H9 (cell line): ENCODE results near the gene LBX1. TPM values are rescaled to one million over a fixed set of nuclear protein-coding genes. Genes with fewer than 3 reads are reported as not detected.

Experiments used
- DNase-seq: peaks from one replicate; pipeline ENCODE4 v3.0.0-alpha.2; 2017
- H2AFZ ChIP-seq: one replicate; pipeline ENCODE4 v1.6.1; 2013; ENCODE audit warnings: mild to moderate bottlenecking, low read length, control low read depth, moderate library complexity
- H2AK5ac ChIP-seq: 2 replicates; pipeline ENCODE4 v1.6.1; 2013; ENCODE audit warnings: low read length, control low read depth, mixed read lengths; ENCODE audit not compliant: insufficient read length
- H2BK120ac ChIP-seq: one replicate; pipeline ENCODE4 v1.6.1; 2013; ENCODE audit warnings: low read depth, mild to moderate bottlenecking, low read length, control low read depth, inconsistent platforms; ENCODE audit not compliant: poor library complexity, severe bottlenecking
- H2BK12ac ChIP-seq: 2 replicates; pipeline ENCODE4 v1.6.1; 2013; ENCODE audit warnings: low read length, control low read depth, mixed read lengths, low read depth; ENCODE audit not compliant: insufficient read length
- H2BK15ac ChIP-seq: 2 replicates; pipeline ENCODE4 v1.6.1; 2013; ENCODE audit warnings: low read depth, low read length, control low read depth
- H2BK20ac ChIP-seq: one replicate; pipeline ENCODE4 v1.6.1; 2013; ENCODE audit warnings: low read depth, mild to moderate bottlenecking, low read length, control low read depth, inconsistent platforms; ENCODE audit not compliant: poor library complexity, severe bottlenecking
- H2BK5ac ChIP-seq: 2 replicates; pipeline ENCODE4 v1.6.1; 2013; ENCODE audit warnings: low read length, control low read depth, mixed read lengths; ENCODE audit not compliant: insufficient read length
- H3K14ac ChIP-seq: 2 replicates; pipeline ENCODE4 v1.6.1; 2013; ENCODE audit warnings: low read length, control low read depth; ENCODE audit not compliant: insufficient read depth
- H3K18ac ChIP-seq: 2 replicates; pipeline ENCODE4 v1.6.1; 2013; ENCODE audit warnings: low read depth, mild to moderate bottlenecking, mixed read lengths, low read length, control low read depth; ENCODE audit not compliant: insufficient read length
- H3K23ac ChIP-seq: 2 replicates; pipeline ENCODE4 v1.6.1; 2013; ENCODE audit warnings: low read length, control low read depth, mixed read lengths, low read depth; ENCODE audit not compliant: insufficient read length
- H3K23me2 ChIP-seq: 2 replicates; pipeline ENCODE4 v1.6.1; 2013; ENCODE audit warnings: low read depth, mild to moderate bottlenecking, mixed read lengths, low read length, control low read depth; ENCODE audit not compliant: insufficient read length, poor library complexity, severe bottlenecking
- H3K27ac ChIP-seq: 2 replicates; pipeline ENCODE4 v1.5.1; 2013; ENCODE audit warnings: low read length, control low read depth, mixed read lengths, low read depth; ENCODE audit not compliant: insufficient read length
- H3K27me3 ChIP-seq: 2 replicates; pipeline ENCODE4 v1.6.1; 2013; ENCODE audit warnings: low read length, control low read depth, inconsistent platforms; ENCODE audit not compliant: insufficient read depth
- H3K4ac ChIP-seq: 2 replicates; pipeline ENCODE4 v1.6.1; 2013; ENCODE audit warnings: low read depth, mild to moderate bottlenecking, control low read depth, inconsistent platforms, low read length, moderate library complexity
- H3K4me1 ChIP-seq: 2 replicates; pipeline ENCODE4 v1.6.1; 2013; ENCODE audit warnings: low read length, control low read depth, inconsistent platforms; ENCODE audit not compliant: insufficient read depth
- H3K4me2 ChIP-seq: 2 replicates; pipeline ENCODE4 v1.6.1; 2013; ENCODE audit warnings: low read length, control low read depth, mixed read lengths; ENCODE audit not compliant: insufficient read length, insufficient read depth
- H3K56ac ChIP-seq: 2 replicates; pipeline ENCODE4 v1.6.1; 2013; ENCODE audit warnings: low read depth, mild to moderate bottlenecking, mixed read lengths, low read length, control low read depth; ENCODE audit not compliant: insufficient read length
- H3K79me1 ChIP-seq: 2 replicates; pipeline ENCODE4 v1.6.1; 2013; ENCODE audit warnings: low read depth, mild to moderate bottlenecking, moderate library complexity, low read length, control low read depth, inconsistent platforms; ENCODE audit not compliant: insufficient read depth, poor library complexity, severe bottlenecking
- H3K79me2 ChIP-seq: 2 replicates; pipeline ENCODE4 v1.6.1; 2013; ENCODE audit warnings: low read length, control low read depth, inconsistent platforms; ENCODE audit not compliant: insufficient read depth
- H3K9ac ChIP-seq: 2 replicates; pipeline ENCODE4 v1.6.1; 2013; ENCODE audit warnings: low read length, control low read depth, mixed read lengths; ENCODE audit not compliant: insufficient read length; ENCODE audit errors: extremely low read depth
- H3K9me3 ChIP-seq: one replicate; pipeline ENCODE4 v1.6.1; 2013; ENCODE audit warnings: low read depth, low read length, inconsistent platforms; ENCODE audit not compliant: control insufficient read depth
- H3T11ph ChIP-seq: one replicate; pipeline ENCODE4 v1.6.1; 2013; ENCODE audit warnings: mild to moderate bottlenecking, low read length, control low read depth, inconsistent platforms
- H4K20me1 ChIP-seq: one replicate; pipeline ENCODE4 v1.6.1; 2013; ENCODE audit not compliant: control insufficient read depth, insufficient read length, insufficient read depth
- H4K5ac ChIP-seq: 2 replicates; pipeline ENCODE4 v1.6.1; 2013; ENCODE audit warnings: low read depth, mild to moderate bottlenecking, mixed read lengths, low read length, control low read depth; ENCODE audit not compliant: insufficient read length
- H4K8ac ChIP-seq: replicated peaks from 2 replicates; pipeline ENCODE4 v1.6.1; 2013; ENCODE audit warnings: low read length, control low read depth, mixed read lengths, low read depth; ENCODE audit not compliant: insufficient read length
- H4K91ac ChIP-seq: 2 replicates; pipeline ENCODE4 v1.6.1; 2013; ENCODE audit warnings: low read depth, mild to moderate bottlenecking, moderate library complexity, mixed read lengths, low read length, control low read depth; ENCODE audit not compliant: insufficient read length
- H3K27ac Mint-ChIP-seq, 3 experiments: 2 replicates in 2 of 3; 3 replicates in 1 of 3; pipeline ENCODE4 v1.8.0; 2020 to 2021; ENCODE audit warnings: mixed read lengths in 3 of 3, mild to moderate bottlenecking in 1 of 3, moderate library complexity in 1 of 3
- H3K27me3 Mint-ChIP-seq: 2 replicates; pipeline ENCODE4 v1.8.0; 2021; ENCODE audit warnings: low read depth, mild to moderate bottlenecking, moderate library complexity, mixed read lengths
- H3K36me3 Mint-ChIP-seq, 3 experiments: 2 replicates in 2 of 3; 3 replicates in 1 of 3; pipeline ENCODE4 v1.8.0; 2020 to 2021; ENCODE audit warnings: low read depth in 3 of 3, mixed read lengths in 3 of 3; ENCODE audit not compliant: insufficient read depth in 1 of 3
- H3K4me1 Mint-ChIP-seq, 2 experiments: 2 replicates each; pipeline ENCODE4 v1.8.0; 2020; ENCODE audit warnings: mixed read lengths in 2 of 2
- H3K4me3 Mint-ChIP-seq, 2 experiments: 2 replicates in 1 of 2; 3 replicates in 1 of 2; pipeline ENCODE4 v1.8.0; 2020 to 2021; ENCODE audit warnings: mild to moderate bottlenecking in 2 of 2, mixed read lengths in 2 of 2, moderate library complexity in 1 of 2
- H3K9me3 Mint-ChIP-seq, 2 experiments: 2 replicates in 1 of 2; 3 replicates in 1 of 2; pipeline ENCODE4 v1.8.0; 2020; ENCODE audit warnings: mild to moderate bottlenecking in 2 of 2, mixed read lengths in 2 of 2, moderate library complexity in 1 of 2
- CTCF ChIP-seq: fragments of 200-600 bp; sonication (generic); conservative IDR thresholded peaks from 3 replicates; pipeline ENCODE4 v1.8.0; 2021; ENCODE audit warnings: antibody characterized with exemption, mild to moderate bottlenecking
- WGBS: extraction: QIAGEN DNeasy Blood & Tissue Kit; methylation state at CpG from one replicate; pipeline ENCODE4 v1.1.7; 2013; ENCODE audit warnings: missing lambda C conversion rate, low lambda C conversion rate, mixed read lengths; ENCODE audit not compliant: insufficient read length; ENCODE audit errors: extremely low coverage; 5-methylcytosine and 5-hydroxymethylcytosine counted together
- total RNA-seq: library from RNA; stranded (reverse); gene quantifications from 2 replicates; pipeline ENCODE4 v1.2.1, GENCODE V29; 2021

The LBX1 gene
- total RNA-seq, 1 experiment from 2014 or later: not detected

- H4K5ac ChIP-seq: no peak overlapping the region
- H3K23ac ChIP-seq: no peak overlapping the region
- H3K4ac ChIP-seq: no peak overlapping the region
- peaks cover 44% of the 10 kb centered on the region for H3K27me3 Mint-ChIP-seq
- H3K4me2 ChIP-seq: no peak overlapping the region
- no peak overlapping the region for H3K56ac ChIP-seq
- peak overlapping the region in 1 of 2 experiments; percentile 37; a peak in 2 of 5 replicates for H3K4me3 Mint-ChIP-seq
- H3K36me3 Mint-ChIP-seq: no peaks in the 10 kb centered on the region
- H3K4me1 ChIP-seq: no peaks in the 10 kb centered on the region; the same call in 1 of the 2 replicates
- H2BK5ac ChIP-seq: no peak overlapping the region
- H3K27ac Mint-ChIP-seq: peak overlapping the region in 2 of 3 experiments; percentile 36 to 89; a peak in 2 of 7 replicates
- H3K79me2 ChIP-seq: no peaks in the 10 kb centered on the region
- WGBS: no CpG with 5 or more reads among the region's 13 CpGs
- H3K27me3 ChIP-seq: no peaks in the 10 kb centered on the region; the same call in 1 of the 2 replicates
- no peak overlapping the region for H2BK20ac ChIP-seq
- no peaks in the 10 kb centered on the region for H3K79me1 ChIP-seq
- H4K91ac ChIP-seq: no peak overlapping the region
- no peak overlapping the region for H2AFZ ChIP-seq
- TF ChIP-seq CTCF: no peak
- no peak overlapping the region for H2BK12ac ChIP-seq
- no peak overlapping the region for H2AK5ac ChIP-seq
- H4K20me1 ChIP-seq: no peaks in the 10 kb centered on the region
- H4K8ac ChIP-seq: no peak overlapping the region
- H3K27ac ChIP-seq: no peak overlapping the region
- no peak overlapping the region for H2BK15ac ChIP-seq
- H3T11ph ChIP-seq: no peak overlapping the region
- no peaks in the 10 kb centered on the region; a peak in 1 of 5 replicates for H3K9me3 Mint-ChIP-seq
- no peaks in the 10 kb centered on the region for H3K9me3 ChIP-seq
- no peak for DNase-seq
- H3K9ac ChIP-seq: no peak overlapping the region
- H3K18ac ChIP-seq: peak overlapping the region; percentile 3
- H2BK120ac ChIP-seq: no peak overlapping the region
- no peaks in the 10 kb centered on the region for H3K23me2 ChIP-seq
- H3K4me1 Mint-ChIP-seq: peaks cover 29 to 37% of the 10 kb centered on the region in 2 experiments
- peak overlapping the region; percentile 0 for H3K14ac ChIP-seq
These were observed 37.4 kb upstream of the LBX1 start for GRCh38 chr10:101266381-101267289.
